Measurements from ENCODE around the gene SACS. TPM values are rescaled to one million over a fixed set of nuclear protein-coding genes. Genes with fewer than 3 reads are reported as not detected.
"Not testable (repeated sequence)": the region's sequence is repeated elsewhere in the genome, so short reads cannot be mapped to it uniquely, and the experiment has no call there.

Gene SACS
- total RNA-seq, 4 donors from 2014 or later: 7.1 to 9.3 (median 8.3) TPM

GRCh38 chr13:23447927-23448326 lies 14.4 kb upstream of the SACS start:
- no peaks in the 10 kb centered on the region for H3K36me3 ChIP-seq
- H3K27me3 ChIP-seq: no peaks in the 10 kb centered on the region
- intact Hi-C loops (cut with DNase I): no loop called here
- TF ChIP-seq POLR2A (IDR thresholded peaks at IDR 0.05) (no peak), CTCF (IDR thresholded peaks at IDR 0.05) (no peak)
- no peak overlapping the region for H3K27ac ChIP-seq
- 88 to 93% methylated on average over 3 of the region's 3 CpGs for WGBS, 2 donors
- H3K9me3 ChIP-seq: no peaks in the 10 kb centered on the region
- no peak overlapping the region for H3K4me3 ChIP-seq (replicated peaks in 1 of 3)
- no peaks in the 10 kb centered on the region for H3K4me1 ChIP-seq
- no peak for DNase-seq

- no peaks in the 10 kb centered on the region for H3K27me3 ChIP-seq
- no peak overlapping the region for H3K4me3 ChIP-seq (replicated peaks in 1 of 3)
- TF ChIP-seq CTCF (IDR thresholded peaks at IDR 0.05): no peak
- no peak for TF ChIP-seq POLR2A (IDR thresholded peaks at IDR 0.05)
- H3K36me3 ChIP-seq: no peaks in the 10 kb centered on the region
- H3K27ac ChIP-seq: no peak overlapping the region
- H3K9me3 ChIP-seq: no peaks in the 10 kb centered on the region
- no peak for DNase-seq
- WGBS, 2 donors: 43 to 83% methylated on average over 1 of the region's 1 CpG
- H3K4me1 ChIP-seq: no peaks in the 10 kb centered on the region
- intact Hi-C loops (cut with DNase I): no loop called here
These were observed 12.3 kb upstream of the SACS start for GRCh38 chr13:23445794-23446193.

GRCh38 chr13:23443878-23444277 lies 10.4 kb upstream of the SACS start:
- intact Hi-C loops (cut with DNase I): no loop called here
- H3K36me3 ChIP-seq: no peaks in the 10 kb centered on the region
- 75 to 94% methylated on average over 2 of the region's 2 CpGs for WGBS, 2 donors
- H3K9me3 ChIP-seq: no peaks in the 10 kb centered on the region
- H3K27ac ChIP-seq: no peak overlapping the region
- H3K4me1 ChIP-seq: no peaks in the 10 kb centered on the region
- TF ChIP-seq CTCF (IDR thresholded peaks at IDR 0.05): no peak
- TF ChIP-seq POLR2A (IDR thresholded peaks at IDR 0.05): no peak
- H3K4me3 ChIP-seq (replicated peaks in 1 of 3): no peak overlapping the region
- no peak for DNase-seq
- H3K27me3 ChIP-seq: no peaks in the 10 kb centered on the region

- DNase-seq: no peak
- H3K9me3 ChIP-seq: no peaks in the 10 kb centered on the region
- H3K4me1 ChIP-seq: no peaks in the 10 kb centered on the region
- H3K4me3 ChIP-seq (replicated peaks in 1 of 3): no peak overlapping the region
- no peaks in the 10 kb centered on the region for H3K27me3 ChIP-seq
- H3K36me3 ChIP-seq: no peaks in the 10 kb centered on the region
- intact Hi-C loops (cut with DNase I): no loop called here
- WGBS, 2 donors: 81 to 84% methylated on average over 2 of the region's 2 CpGs
- no peak for TF ChIP-seq POLR2A (IDR thresholded peaks at IDR 0.05)
- TF ChIP-seq CTCF (IDR thresholded peaks at IDR 0.05): no peak
- no peak overlapping the region for H3K27ac ChIP-seq
These were observed 9.6 kb upstream of the SACS start for GRCh38 chr13:23443110-23443509.

GRCh38 chr13:23440821-23441618 lies 7.5 kb upstream of the SACS start:
- H3K4me1 ChIP-seq: no peaks in the 10 kb centered on the region
- no peak overlapping the region for H3K27ac ChIP-seq
- intact Hi-C loops (cut with DNase I): no loop called here
- no peaks in the 10 kb centered on the region for H3K36me3 ChIP-seq
- H3K9me3 ChIP-seq: no peaks in the 10 kb centered on the region
- H3K4me3 ChIP-seq (replicated peaks in 1 of 3): no peak overlapping the region
- 93 to 95% methylated on average over 14 to 15 of the region's 15 CpGs for WGBS, 2 donors
- no peak for TF ChIP-seq POLR2A (IDR thresholded peaks at IDR 0.05)
- TF ChIP-seq CTCF (IDR thresholded peaks at IDR 0.05): no peak
- no peak for DNase-seq
- H3K27me3 ChIP-seq: no peaks in the 10 kb centered on the region

- DNase-seq; H3K27me3 ChIP-seq; H3K9me3 ChIP-seq; H3K36me3 ChIP-seq; intact Hi-C loops (cut with DNase I); H3K4me3 ChIP-seq (replicated peaks in 1 of 3); H3K27ac ChIP-seq; H3K4me1 ChIP-seq: not testable (repeated sequence)
- WGBS, 2 donors: 86 to 89% methylated on average over 6 of the region's 6 CpGs
These were observed 6.8 kb upstream of the SACS start for GRCh38 chr13:23440324-23440723.
